Calu3 (cell line): ENCODE results near the gene KLF5. TPM values are rescaled to one million over a fixed set of nuclear protein-coding genes. Genes with fewer than 3 reads are reported as not detected.

ENCODE experiments used
- BruUV-seq: library from RNA; stranded (reverse); fragments of 400-500 nt; replicated peaks from 2 replicates; lab custom pipeline; 2021; lab: Mats Ljungman, UMichigan
- CTCF ChIA-PET: fragments of 300-600 bp; sonication (Branson Sonifier 250); formaldehyde crosslinking; loops from one replicate; lab custom pipeline; 2022; ENCODE audit warnings: antibody characterized with exemption; lab: Charles Lee
- DNase-seq: peaks from one replicate; pipeline ENCODE4 v3.0.0; 2022
- H3K27ac Mint-ChIP-seq: one replicate; pipeline ENCODE4 v1.8.0; 2022; ENCODE audit warnings: mixed read lengths; ENCODE audit not compliant: unreplicated experiment
- H3K27me3 Mint-ChIP-seq: one replicate; pipeline ENCODE4 v1.8.0; 2022; ENCODE audit warnings: mixed read lengths; ENCODE audit not compliant: unreplicated experiment
- H3K36me3 Mint-ChIP-seq: one replicate; pipeline ENCODE4 v1.8.0; 2022; ENCODE audit warnings: mild to moderate bottlenecking, moderate library complexity, mixed read lengths; ENCODE audit not compliant: insufficient read depth, unreplicated experiment
- H3K4me1 Mint-ChIP-seq: one replicate; pipeline ENCODE4 v1.8.0; 2022; ENCODE audit warnings: mild to moderate bottlenecking, low read depth, mixed read lengths; ENCODE audit not compliant: unreplicated experiment
- H3K4me3 Mint-ChIP-seq: one replicate; pipeline ENCODE4 v1.8.0; 2022; ENCODE audit warnings: mild to moderate bottlenecking, low read depth, moderate library complexity, mixed read lengths; ENCODE audit not compliant: unreplicated experiment
- H3K9me3 Mint-ChIP-seq: one replicate; pipeline ENCODE4 v1.8.0; 2022; ENCODE audit warnings: low read depth, mixed read lengths; ENCODE audit not compliant: unreplicated experiment
- CTCF ChIP-seq: fragments of 200-600 bp; IDR thresholded peaks from one replicate; pipeline ENCODE4 v1.8.0; 2022; ENCODE audit warnings: antibody characterized with exemption; ENCODE audit not compliant: unreplicated experiment
- intact Hi-C: fragments of 100-400 bp; cut with micrococcal nuclease; formaldehyde crosslinking; loops from one replicate; pipeline ENCODE4 v1.10.0; 2022; ENCODE audit not compliant: unreplicated experiment
- total RNA-seq: library from RNA; stranded (reverse); gene quantifications from 2 replicates; pipeline ENCODE4 v1.2.3, GENCODE V29; 2022

Gene KLF5
- total RNA-seq, 1 experiment from 2014 or later, result 121 TPM

DNA sequence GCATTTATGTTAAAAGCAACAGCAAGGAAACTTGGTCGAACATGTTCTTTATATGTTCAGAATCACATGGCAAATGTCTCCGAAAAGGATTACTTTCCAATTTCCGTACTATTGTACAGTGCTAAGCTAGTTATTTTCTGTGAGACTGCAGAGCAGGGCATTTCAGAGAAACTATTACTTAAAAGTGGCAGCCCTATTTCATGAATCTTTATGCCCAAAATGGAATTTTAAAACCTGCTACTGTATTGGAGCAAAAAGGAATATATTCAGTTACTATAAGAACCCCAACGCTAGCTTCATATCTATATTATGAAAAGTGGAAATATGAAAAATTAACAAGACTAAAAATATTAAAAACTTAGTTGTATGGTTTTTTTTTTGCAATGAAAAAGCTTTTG lies 2.2 kb upstream of the KLF5 start:
- CTCF ChIA-PET, result no interaction called here
- no peak for TF ChIP-seq CTCF
- intact Hi-C loops, result loop anchor here (10.0 kb wide), 1 partner anchor 92 kb away; no protein-coding TSS in a partner anchor
- H3K4me3 Mint-ChIP-seq, result peak overlapping the region; percentile 74
- H3K4me1 Mint-ChIP-seq, result peaks cover 8% of the 10 kb centered on the region
- peaks cover 31% of the 10 kb centered on the region for H3K36me3 Mint-ChIP-seq
- no TSS peak for BruUV-seq
- peak overlapping the region; percentile 97 for H3K27ac Mint-ChIP-seq
- DNase-seq, result no peak
- no peaks in the 10 kb centered on the region for H3K9me3 Mint-ChIP-seq
- no peaks in the 10 kb centered on the region for H3K27me3 Mint-ChIP-seq

DNA sequence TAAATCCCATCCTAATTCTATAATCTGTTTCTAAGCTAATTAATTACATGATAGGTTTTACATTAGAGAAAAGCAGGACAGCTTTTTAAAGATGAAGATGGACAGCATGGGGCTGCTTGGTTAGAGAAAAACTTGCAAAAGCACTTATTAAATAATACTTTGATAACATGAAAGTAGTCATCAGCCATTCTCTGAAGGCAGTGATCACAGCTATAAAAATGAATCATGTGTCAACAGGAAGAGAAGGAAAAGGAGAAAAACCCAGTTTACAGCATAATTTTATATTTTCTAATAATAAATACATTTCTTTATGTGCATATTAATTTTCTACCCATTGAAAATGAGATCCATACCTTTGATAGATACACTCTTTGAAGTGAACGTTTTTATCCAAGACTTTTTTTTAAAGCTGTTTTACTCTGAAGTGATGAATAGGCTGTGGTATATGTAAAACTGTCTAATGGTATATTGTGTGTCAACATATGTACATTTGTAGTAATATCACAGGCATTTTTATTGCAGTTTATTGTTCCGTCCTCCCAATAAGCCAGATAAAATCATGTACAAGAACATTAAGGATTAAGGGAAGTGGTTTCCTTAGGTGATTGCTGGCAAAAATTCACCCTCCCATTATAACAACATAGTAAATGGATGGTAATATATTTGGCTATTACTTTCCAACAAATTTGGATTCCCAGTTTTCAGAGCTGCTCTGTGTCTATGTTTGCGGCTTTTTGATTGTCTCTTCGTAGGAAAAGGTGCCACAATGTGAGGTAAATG lies 1.3 kb upstream of the KLF5 start:
- peak overlapping the region; percentile 83 for H3K4me3 Mint-ChIP-seq
- CTCF ChIA-PET, result no interaction called here
- peak overlapping the region; percentile 87 for H3K27ac Mint-ChIP-seq
- no TSS peak for BruUV-seq
- peaks cover 40% of the 10 kb centered on the region for H3K36me3 Mint-ChIP-seq
- intact Hi-C loops, result loop anchor here (10.0 kb wide), 1 partner anchor 93 kb away; no protein-coding TSS in a partner anchor
- no peak for TF ChIP-seq CTCF
- no peaks in the 10 kb centered on the region for H3K9me3 Mint-ChIP-seq
- no peaks in the 10 kb centered on the region for H3K27me3 Mint-ChIP-seq
- DNase-seq, result no peak
- H3K4me1 Mint-ChIP-seq, result peaks cover 8% of the 10 kb centered on the region

- no peak for DNase-seq
- intact Hi-C loops, result loop anchor here (10.0 kb wide), 1 partner anchor 93 kb away; no protein-coding TSS in a partner anchor
- no TSS peak for BruUV-seq
- Mint-ChIP-seq H3K27me3 (no peaks in the 10 kb centered on the region), H3K9me3 (no peaks in the 10 kb centered on the region), H3K4me1 (peaks cover 8% of the 10 kb centered on the region), H3K27ac (peak overlapping the region; percentile 87), H3K36me3 (peaks cover 45% of the 10 kb centered on the region), H3K4me3 (peak overlapping the region; percentile 83)
- CTCF ChIA-PET, result interaction anchor here (0.8 kb wide), 1 partner anchor 17 kb away, joined by 3 read pairs; no protein-coding TSS in a partner anchor
- no peak for TF ChIP-seq CTCF
These were observed 816 bp upstream of the KLF5 start for GRCh38 chr13:73058064-73058313.

DNA sequence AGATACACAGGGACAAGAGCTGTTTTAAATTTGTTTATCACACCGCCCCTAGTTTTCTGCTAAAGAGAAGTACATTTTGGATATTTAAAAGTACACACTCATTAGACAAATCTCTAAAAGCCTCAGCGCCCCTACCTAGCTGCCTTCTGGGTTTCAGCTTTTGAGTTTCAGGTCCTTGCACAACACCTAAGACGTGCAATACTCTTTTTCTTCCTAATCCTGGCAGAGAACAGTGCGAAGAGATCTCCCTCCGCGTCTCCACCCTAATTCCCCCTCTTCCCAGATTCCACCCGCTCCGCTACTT lies 421 bp upstream of the KLF5 start:
- Mint-ChIP-seq H3K4me3 (peak overlapping the region; percentile 83), H3K27me3 (no peaks in the 10 kb centered on the region)

More for the DNA sequence above, 421 bp upstream of the KLF5 start:
- H3K27ac Mint-ChIP-seq, result peak overlapping the region; percentile 87
- BruUV-seq, result no TSS peak
- no peak for TF ChIP-seq CTCF
- CTCF ChIA-PET, result interaction anchor here (0.6 to 0.8 kb wide), 2 partner anchors 17 to 218 kb away, joined by 3 read pairs; no protein-coding TSS in a partner anchor
- no peaks in the 10 kb centered on the region for H3K9me3 Mint-ChIP-seq
- intact Hi-C loops, result loop anchor here (10.0 kb wide), 1 partner anchor 94 kb away; no protein-coding TSS in a partner anchor
- H3K4me1 Mint-ChIP-seq, result peaks cover 8% of the 10 kb centered on the region
- H3K36me3 Mint-ChIP-seq, result peaks cover 49% of the 10 kb centered on the region
- no peak for DNase-seq
